ENCODE measurements around the gene RAVER2. TPM values are rescaled to one million over a fixed set of nuclear protein-coding genes. Genes with fewer than 3 reads are reported as not detected.

The RAVER2 gene
- total RNA-seq, 1 experiment from 2014 or later, result 13.3 TPM

DNA sequence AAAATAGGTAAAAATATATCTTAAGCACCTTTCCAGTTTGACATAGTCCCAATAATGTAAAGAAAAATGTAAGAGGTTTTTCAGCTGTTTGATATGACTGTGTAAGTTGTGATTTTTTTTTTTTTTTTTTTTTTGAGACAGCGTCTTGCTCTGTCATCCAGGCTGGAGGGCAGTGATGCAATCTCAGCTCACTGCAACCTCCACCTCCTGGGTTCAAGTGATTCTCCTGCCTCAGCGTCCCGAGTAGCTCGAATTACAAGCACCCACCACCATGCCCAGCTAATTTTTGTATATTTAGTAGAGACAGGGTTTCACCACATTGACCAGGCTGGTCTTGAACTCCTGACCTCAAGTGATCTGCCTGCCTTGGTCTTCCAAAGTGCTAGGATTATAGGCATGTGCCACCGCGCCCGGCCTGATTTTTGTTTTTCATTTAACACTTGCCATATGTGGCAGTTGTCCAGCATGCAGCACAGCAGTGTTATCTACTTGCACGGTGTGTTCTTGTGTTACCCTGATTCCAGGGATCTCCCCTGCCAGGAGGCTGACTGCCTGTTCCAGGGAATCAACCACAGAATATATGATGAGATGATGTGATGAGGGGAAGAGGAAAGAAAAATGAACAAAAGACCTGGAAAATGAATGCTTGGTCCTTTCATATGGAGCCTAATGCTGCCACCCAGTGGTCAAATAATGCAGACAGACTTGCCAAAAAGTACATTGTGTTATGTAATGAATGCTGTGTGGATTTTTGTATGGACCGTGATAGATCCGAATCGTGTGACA lies 79.0 kb downstream of the RAVER2 start:
- Histone ChIP-seq H3K18ac (ENCODE audit: insufficient read length, low read depth, low read length) (no peak overlapping the region), H3K79me2 (ENCODE audit: insufficient read depth, low read length) (no peaks in the 10 kb centered on the region), H2BK20ac (ENCODE audit: low read depth, low read length, poor library complexity, severe bottlenecking) (no peak overlapping the region), H4K20me1 (ENCODE audit: control insufficient read depth, insufficient read depth, insufficient read length) (no peaks in the 10 kb centered on the region), H3K23me2 (ENCODE audit: insufficient read length, low read depth, low read length, poor library complexity, severe bottlenecking) (no peaks in the 10 kb centered on the region), H3K4me2 (ENCODE audit: insufficient read depth, insufficient read length, low read length) (no peak overlapping the region), H3K56ac (ENCODE audit: insufficient read length, low read depth, low read length) (no peak overlapping the region), H3K27me3 (ENCODE audit: insufficient read depth, low read length) (no peaks in the 10 kb centered on the region), H3K79me1 (ENCODE audit: insufficient read depth, low read depth, low read length, poor library complexity, severe bottlenecking) (no peaks in the 10 kb centered on the region), H2BK5ac (ENCODE audit: insufficient read length, low read length) (no peak overlapping the region), H2AK5ac (ENCODE audit: insufficient read length, low read length) (no peak overlapping the region), H3T11ph (ENCODE audit: low read length) (no peak overlapping the region), H3K14ac (ENCODE audit: insufficient read depth, low read length) (no peak overlapping the region), H3K9ac (ENCODE audit: extremely low read depth, insufficient read length, low read length) (no peak overlapping the region), H3K27ac (ENCODE audit: insufficient read length, low read depth, low read length) (no peak overlapping the region), H3K4me1 (ENCODE audit: insufficient read depth, low read length) (no peaks in the 10 kb centered on the region), H2AFZ (ENCODE audit: low read length) (no peak overlapping the region), H2BK12ac (ENCODE audit: insufficient read length, low read depth, low read length) (no peak overlapping the region), H3K23ac (ENCODE audit: insufficient read length, low read depth, low read length) (no peak overlapping the region), H2BK15ac (ENCODE audit: low read depth, low read length) (no peak overlapping the region), H4K8ac (replicated peaks; ENCODE audit: insufficient read length, low read depth, low read length) (no peak overlapping the region), H4K5ac (ENCODE audit: insufficient read length, low read depth, low read length) (no peak overlapping the region), H2BK120ac (ENCODE audit: low read depth, low read length, poor library complexity, severe bottlenecking) (no peak overlapping the region), H3K4ac (ENCODE audit: low read depth, low read length) (no peak overlapping the region), H3K9me3 (ENCODE audit: control insufficient read depth, low read depth, low read length) (no peaks in the 10 kb centered on the region), H4K91ac (ENCODE audit: insufficient read length, low read depth, low read length) (no peak overlapping the region)
- peak; percentile 56 for DNase-seq
- Mint-ChIP-seq H3K4me1 (peaks cover 0 to 8% of the 10 kb centered on the region in 2 experiments; a peak in 2 of 4 replicates), H3K4me3 (no peak overlapping the region), H3K36me3 (ENCODE audit: insufficient read depth in 1 of 3, low read depth in 3 of 3) (peaks cover 0 to 14% (median 3%) of the 10 kb centered on the region in 3 experiments; a peak in 3 of 7 replicates), H3K9me3 (no peaks in the 10 kb centered on the region), H3K27me3 (ENCODE audit: low read depth) (no peaks in the 10 kb centered on the region), H3K27ac (peak overlapping the region in 2 of 3 experiments; percentile 41 to 83; a peak in 2 of 7 replicates)
- TF ChIP-seq, protein P1, sequence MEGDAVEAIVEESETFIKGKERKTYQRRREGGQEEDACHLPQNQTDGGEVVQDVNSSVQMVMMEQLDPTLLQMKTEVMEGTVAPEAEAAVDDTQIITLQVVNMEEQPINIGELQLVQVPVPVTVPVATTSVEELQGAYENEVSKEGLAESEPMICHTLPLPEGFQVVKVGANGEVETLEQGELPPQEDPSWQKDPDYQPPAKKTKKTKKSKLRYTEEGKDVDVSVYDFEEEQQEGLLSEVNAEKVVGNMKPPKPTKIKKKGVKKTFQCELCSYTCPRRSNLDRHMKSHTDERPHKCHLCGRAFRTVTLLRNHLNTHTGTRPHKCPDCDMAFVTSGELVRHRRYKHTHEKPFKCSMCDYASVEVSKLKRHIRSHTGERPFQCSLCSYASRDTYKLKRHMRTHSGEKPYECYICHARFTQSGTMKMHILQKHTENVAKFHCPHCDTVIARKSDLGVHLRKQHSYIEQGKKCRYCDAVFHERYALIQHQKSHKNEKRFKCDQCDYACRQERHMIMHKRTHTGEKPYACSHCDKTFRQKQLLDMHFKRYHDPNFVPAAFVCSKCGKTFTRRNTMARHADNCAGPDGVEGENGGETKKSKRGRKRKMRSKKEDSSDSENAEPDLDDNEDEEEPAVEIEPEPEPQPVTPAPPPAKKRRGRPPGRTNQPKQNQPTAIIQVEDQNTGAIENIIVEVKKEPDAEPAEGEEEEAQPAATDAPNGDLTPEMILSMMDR (conservative IDR thresholded peaks at IDR 0.05), result peak; percentile 91
- no CpG with 5 or more reads among the region's 11 CpGs for WGBS (ENCODE audit: extremely low coverage, insufficient read length, low lambda C conversion rate)

Measured in H9 (cell line).